Neural progenitor cell (in vitro differentiated cells): ENCODE measurements around the gene CLCN6. TPM values are rescaled to one million over a fixed set of nuclear protein-coding genes. Genes with fewer than 3 reads are reported as not detected.

Experiments
- DNase-seq: peaks from one replicate; pipeline ENCODE4 v3.0.0-alpha.2; 2016; ENCODE audit warnings: low spot score
- H2AFZ ChIP-seq: fragments of 200-600 bp; sonication (generic); replicated peaks from 2 replicates; pipeline ENCODE4 v1.6.1; 2016; ENCODE audit warnings: antibody characterized with exemption
- H3F3A ChIP-seq: fragments of 200-600 bp; sonication (generic); 2 replicates; pipeline ENCODE4 v1.6.1; 2016; ENCODE audit warnings: antibody characterized with exemption, low read depth
- H3K27ac ChIP-seq: fragments of 200-600 bp; sonication (generic); 2 replicates; pipeline ENCODE4 v1.5.1; 2016; ENCODE audit warnings: mild to moderate bottlenecking
- H3K27me3 ChIP-seq: fragments of 200-600 bp; sonication (generic); 2 replicates; pipeline ENCODE4 v1.6.1; 2016; ENCODE audit warnings: mild to moderate bottlenecking, moderate library complexity
- H3K36me3 ChIP-seq: fragments of 200-600 bp; sonication (generic); 2 replicates; pipeline ENCODE4 v1.5.1; 2016
- H3K4me1 ChIP-seq: fragments of 200-600 bp; sonication (generic); 2 replicates; pipeline ENCODE4 v1.6.1; 2016; ENCODE audit warnings: mixed run types
- H3K4me2 ChIP-seq: fragments of 200-600 bp; sonication (generic); 2 replicates; pipeline ENCODE4 v1.6.1; 2016
- H3K4me3 ChIP-seq: fragments of 200-600 bp; sonication (generic); 2 replicates; pipeline ENCODE4 v1.5.1; 2016
- H3K79me2 ChIP-seq: fragments of 200-600 bp; sonication (generic); 2 replicates; pipeline ENCODE4 v1.6.1; 2016; ENCODE audit warnings: low read depth
- H3K9ac ChIP-seq: fragments of 200-600 bp; sonication (generic); 2 replicates; pipeline ENCODE4 v1.6.1; 2016
- H3K9me3 ChIP-seq: fragments of 200-600 bp; sonication (generic); 2 replicates; pipeline ENCODE4 v1.5.1; 2016; ENCODE audit warnings: low read depth
- H4K20me1 ChIP-seq: fragments of 200-600 bp; sonication (generic); 2 replicates; pipeline ENCODE4 v1.6.1; 2016; ENCODE audit warnings: low read depth
- H3K27ac Mint-ChIP-seq: 3 replicates; pipeline ENCODE4 v1.8.0; 2021; ENCODE audit warnings: mixed read lengths
- H3K27me3 Mint-ChIP-seq: 2 replicates; pipeline ENCODE4 v1.8.0; 2022; ENCODE audit warnings: low read depth, mild to moderate bottlenecking, inconsistent platforms, moderate library complexity, mixed read lengths; ENCODE audit not compliant: insufficient read depth
- H3K36me3 Mint-ChIP-seq: 3 replicates; pipeline ENCODE4 v1.8.0; 2021; ENCODE audit warnings: mixed read lengths
- H3K4me1 Mint-ChIP-seq: 3 replicates; pipeline ENCODE4 v1.8.0; 2021; ENCODE audit warnings: mixed read lengths
- H3K4me3 Mint-ChIP-seq: 3 replicates; pipeline ENCODE4 v1.8.0; 2021; ENCODE audit warnings: mild to moderate bottlenecking, moderate library complexity, mixed read lengths
- H3K9me3 Mint-ChIP-seq: 3 replicates; pipeline ENCODE4 v1.8.0; 2020; ENCODE audit warnings: mixed read lengths
- CTCF ChIP-seq: fragments of 200-600 bp; sonication (generic); IDR thresholded peaks from 2 replicates; pipeline ENCODE4 v1.5.1; 2017; ENCODE audit warnings: antibody characterized with exemption, mild to moderate bottlenecking
- EZH2 ChIP-seq: fragments of 200-600 bp; sonication (generic); IDR thresholded peaks from 2 replicates; pipeline ENCODE4 v1.6.1; 2017; ENCODE audit warnings: antibody characterized with exemption, mild to moderate bottlenecking, moderate library complexity
- EZH2phosphoT487 ChIP-seq: fragments of 200-600 bp; sonication (generic); IDR thresholded peaks from 2 replicates; pipeline ENCODE4 v1.6.1; 2017; ENCODE audit warnings: antibody characterized with exemption
- total RNA-seq: library from RNA; depleted of rRNA; stranded (reverse); fragments of >200 nt; gene quantifications from 2 replicates; pipeline ENCODE4 v1.2.3, GENCODE V29; 2015; ENCODE audit warnings: low replicate concordance

Gene CLCN6, protein sequence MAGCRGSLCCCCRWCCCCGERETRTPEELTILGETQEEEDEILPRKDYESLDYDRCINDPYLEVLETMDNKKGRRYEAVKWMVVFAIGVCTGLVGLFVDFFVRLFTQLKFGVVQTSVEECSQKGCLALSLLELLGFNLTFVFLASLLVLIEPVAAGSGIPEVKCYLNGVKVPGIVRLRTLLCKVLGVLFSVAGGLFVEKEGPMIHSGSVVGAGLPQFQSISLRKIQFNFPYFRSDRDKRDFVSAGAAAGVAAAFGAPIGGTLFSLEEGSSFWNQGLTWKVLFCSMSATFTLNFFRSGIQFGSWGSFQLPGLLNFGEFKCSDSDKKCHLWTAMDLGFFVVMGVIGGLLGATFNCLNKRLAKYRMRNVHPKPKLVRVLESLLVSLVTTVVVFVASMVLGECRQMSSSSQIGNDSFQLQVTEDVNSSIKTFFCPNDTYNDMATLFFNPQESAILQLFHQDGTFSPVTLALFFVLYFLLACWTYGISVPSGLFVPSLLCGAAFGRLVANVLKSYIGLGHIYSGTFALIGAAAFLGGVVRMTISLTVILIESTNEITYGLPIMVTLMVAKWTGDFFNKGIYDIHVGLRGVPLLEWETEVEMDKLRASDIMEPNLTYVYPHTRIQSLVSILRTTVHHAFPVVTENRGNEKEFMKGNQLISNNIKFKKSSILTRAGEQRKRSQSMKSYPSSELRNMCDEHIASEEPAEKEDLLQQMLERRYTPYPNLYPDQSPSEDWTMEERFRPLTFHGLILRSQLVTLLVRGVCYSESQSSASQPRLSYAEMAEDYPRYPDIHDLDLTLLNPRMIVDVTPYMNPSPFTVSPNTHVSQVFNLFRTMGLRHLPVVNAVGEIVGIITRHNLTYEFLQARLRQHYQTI
- 10.3 and 15.6 TPM in 2 replicates for total RNA-seq

GRCh38 chr1:11805422-11806306 is at the start of gene CLCN6, which contains the start of gene MTHFR:
TSS of gene CLCN6 (plus strand) at chr1:11806191. CDS start at chr1:11806263, 72 bp downstream.
TSS of gene MTHFR (minus strand) at chr1:11805964. CDS start at chr1:11803116, 2,848 bp downstream.
- Histone ChIP-seq H4K20me1 (peaks cover 32% of the 10 kb centered on the region), H3K9ac (peak within 1 kb of the TSS; percentile 74), H3F3A (peaks cover 38% of the 10 kb centered on the region), H3K9me3 (no peaks in the 10 kb centered on the region), H3K79me2 (peaks cover 53% of the 10 kb centered on the region), H3K4me2 (peak within 1 kb of the TSS; percentile 98), H3K4me1 (peaks cover 40% of the 10 kb centered on the region), H3K36me3 (peaks cover 5% of the 10 kb centered on the region), H3K27me3 (no peaks in the 10 kb centered on the region), H3K27ac (peak within 1 kb of the TSS; percentile 87), H2AFZ (peak within 1 kb of the TSS; percentile 85), H3K4me3 (peak within 1 kb of the TSS; percentile 78)
- Mint-ChIP-seq H3K9me3 (no peaks in the 10 kb centered on the region), H3K4me1 (peaks cover 60% of the 10 kb centered on the region), H3K4me3 (peak within 1 kb of the TSS; percentile 96), H3K27ac (peak within 1 kb of the TSS; percentile 90), H3K36me3 (peaks cover 10% of the 10 kb centered on the region), H3K27me3 (peaks cover 2% of the 10 kb centered on the region)
- no peak for TF ChIP-seq EZH2
- no peak for TF ChIP-seq CTCF
- no peak for TF ChIP-seq EZH2phosphoT487
- peak; percentile 100 for DNase-seq

DNA sequence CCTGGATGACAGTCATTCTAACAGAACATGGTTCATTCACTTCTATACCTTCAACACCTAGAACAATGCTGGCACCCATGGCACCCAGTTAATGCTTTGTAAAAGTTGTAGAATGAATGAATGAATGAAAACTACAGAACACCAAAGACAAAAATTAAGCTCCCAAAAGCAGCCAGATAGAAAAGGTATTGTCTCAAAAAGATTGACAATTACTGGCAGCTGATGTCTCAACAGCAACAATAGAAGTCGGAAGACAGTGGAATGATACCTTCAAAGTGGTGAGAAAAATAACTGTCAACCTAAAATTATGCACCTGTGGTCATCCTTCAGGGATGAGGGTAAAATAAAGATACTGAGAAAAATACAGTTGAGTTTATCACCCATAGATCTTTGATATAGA is 48.9 kb upstream of the CLCN6 start:
- no peaks in the 10 kb centered on the region for H3K36me3 Mint-ChIP-seq
- H3K27ac Mint-ChIP-seq, result no peak overlapping the region
- H3K9me3 ChIP-seq, result no peaks in the 10 kb centered on the region
- no peak overlapping the region for H2AFZ ChIP-seq
- no peak overlapping the region for H3K4me3 ChIP-seq
- no peak overlapping the region for H3K4me2 ChIP-seq
- H3K9me3 Mint-ChIP-seq, result peaks cover 10% of the 10 kb centered on the region
- peaks cover 16% of the 10 kb centered on the region for H3K4me1 ChIP-seq
- H3K27me3 ChIP-seq, result peaks cover 33% of the 10 kb centered on the region
- H3F3A ChIP-seq, result peaks cover 7% of the 10 kb centered on the region
- no peak for DNase-seq
- H3K27ac ChIP-seq, result no peak overlapping the region
- H3K79me2 ChIP-seq, result no peaks in the 10 kb centered on the region
- no peak overlapping the region for H3K4me3 Mint-ChIP-seq
- peaks cover 20% of the 10 kb centered on the region for H3K27me3 Mint-ChIP-seq
- H3K9ac ChIP-seq, result no peak overlapping the region
- TF ChIP-seq EZH2 (no peak), EZH2phosphoT487 (no peak), CTCF (no peak)
- no peaks in the 10 kb centered on the region for H3K36me3 ChIP-seq
- no peaks in the 10 kb centered on the region for H4K20me1 ChIP-seq
- peaks cover 28% of the 10 kb centered on the region for H3K4me1 Mint-ChIP-seq

DNA sequence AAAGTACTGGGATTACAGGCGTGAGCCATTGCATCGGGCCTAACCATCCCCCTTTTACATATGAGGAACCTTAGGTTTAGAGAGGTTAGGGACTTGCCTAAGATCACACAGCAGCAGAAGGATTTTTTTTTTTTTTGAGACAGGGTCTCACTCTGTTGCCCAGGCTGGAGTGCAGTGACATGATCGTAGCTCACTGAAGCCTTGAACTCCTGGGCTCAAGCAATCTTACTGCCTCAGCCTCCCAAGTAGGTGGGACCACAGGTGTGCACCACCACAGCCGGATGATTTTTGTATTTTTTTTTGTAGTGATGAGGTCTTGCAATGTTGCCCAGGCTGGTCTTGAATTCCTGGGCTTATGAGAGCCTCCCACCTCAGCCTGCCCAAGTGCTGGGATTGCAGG is 46.2 kb upstream of the CLCN6 start:
- Histone ChIP-seq H2AFZ (no peak overlapping the region), H3K9me3 (no peaks in the 10 kb centered on the region), H3K4me2 (no peak overlapping the region), H3K4me3 (no peak overlapping the region), H4K20me1 (no peaks in the 10 kb centered on the region), H3K27me3 (peaks cover 56% of the 10 kb centered on the region), H3K27ac (no peak overlapping the region), H3K9ac (no peak overlapping the region), H3F3A (peaks cover 16% of the 10 kb centered on the region), H3K4me1 (peaks cover 14% of the 10 kb centered on the region), H3K79me2 (no peaks in the 10 kb centered on the region), H3K36me3 (no peaks in the 10 kb centered on the region)
- peaks cover 20% of the 10 kb centered on the region for H3K4me1 Mint-ChIP-seq
- no peak for TF ChIP-seq EZH2
- TF ChIP-seq EZH2phosphoT487, result no peak
- no peak for TF ChIP-seq CTCF
- peaks cover 10% of the 10 kb centered on the region for H3K9me3 Mint-ChIP-seq
- H3K4me3 Mint-ChIP-seq, result no peak overlapping the region
- H3K36me3 Mint-ChIP-seq, result no peaks in the 10 kb centered on the region
- DNase-seq, result no peak
- peaks cover 28% of the 10 kb centered on the region for H3K27me3 Mint-ChIP-seq
- no peak overlapping the region for H3K27ac Mint-ChIP-seq
